Activated CD8-positive, alpha-beta T cell treated with anti-CD3 and anti-CD28 coated beads for 36 hours (primary cell): ENCODE results near the gene PPP6R2. TPM values are rescaled to one million over a fixed set of nuclear protein-coding genes. Genes with fewer than 3 reads are reported as not detected.
"Not testable (repeated sequence)": the region's sequence is repeated elsewhere in the genome, so short reads cannot be mapped to it uniquely, and the experiment has no call there.

ENCODE experiments used
- ATAC-seq: fragments of 200-7000 bp; cut with Tn5 transposase; one replicate; pipeline ENCODE4 v1.10.0; 2021; ENCODE audit warnings: mild to moderate bottlenecking, moderate library complexity
- CTCF ChIA-PET: fragments of 350-600 bp; sonication (Branson Sonifier 250); formaldehyde crosslinking; loops from one replicate; lab custom pipeline; 2021; ENCODE audit warnings: antibody characterized with exemption; lab: Charles Lee
- POLR2A ChIA-PET: fragments of 350-600 bp; sonication (Branson Sonifier 250); formaldehyde crosslinking; loops from one replicate; lab custom pipeline; 2021; ENCODE audit warnings: antibody characterized with exemption; lab: Charles Lee
- DNase-seq: peaks from one replicate; pipeline ENCODE4 v3.0.0-alpha.2; 2020
- H3K27ac Mint-ChIP-seq: one replicate; pipeline ENCODE4 v1.8.0; 2021; ENCODE audit warnings: mild to moderate bottlenecking, mixed read lengths
- H3K27me3 Mint-ChIP-seq: one replicate; pipeline ENCODE4 v1.8.0; 2021; ENCODE audit warnings: mixed read lengths
- H3K36me3 Mint-ChIP-seq: one replicate; pipeline ENCODE4 v1.8.0; 2021; ENCODE audit warnings: low read depth, mixed read lengths
- H3K4me1 Mint-ChIP-seq: one replicate; pipeline ENCODE4 v1.8.0; 2021; ENCODE audit warnings: low read depth, mixed read lengths
- H3K4me3 Mint-ChIP-seq: one replicate; pipeline ENCODE4 v1.8.0; 2021; ENCODE audit warnings: mild to moderate bottlenecking, moderate library complexity, mixed read lengths
- H3K9me3 Mint-ChIP-seq: one replicate; pipeline ENCODE4 v1.8.0; 2021; ENCODE audit warnings: mixed read lengths
- CTCF ChIP-seq: fragments of 200-600 bp; IDR thresholded peaks from one replicate; pipeline ENCODE4 v1.8.0; 2022; ENCODE audit warnings: antibody characterized with exemption, mild to moderate bottlenecking
- intact Hi-C: fragments of 100-400 bp; cut with micrococcal nuclease; formaldehyde crosslinking; loops from one replicate; pipeline ENCODE4 v1.10.0; 2022
- total RNA-seq, 2 experiments: library from RNA; stranded (reverse); gene quantifications; one replicate each; pipeline ENCODE4 v1.2.3, GENCODE V29; 2021

Gene PPP6R2
- total RNA-seq, 2 experiments from 2014 or later, result 44.2 to 44.3 TPM

DNA sequence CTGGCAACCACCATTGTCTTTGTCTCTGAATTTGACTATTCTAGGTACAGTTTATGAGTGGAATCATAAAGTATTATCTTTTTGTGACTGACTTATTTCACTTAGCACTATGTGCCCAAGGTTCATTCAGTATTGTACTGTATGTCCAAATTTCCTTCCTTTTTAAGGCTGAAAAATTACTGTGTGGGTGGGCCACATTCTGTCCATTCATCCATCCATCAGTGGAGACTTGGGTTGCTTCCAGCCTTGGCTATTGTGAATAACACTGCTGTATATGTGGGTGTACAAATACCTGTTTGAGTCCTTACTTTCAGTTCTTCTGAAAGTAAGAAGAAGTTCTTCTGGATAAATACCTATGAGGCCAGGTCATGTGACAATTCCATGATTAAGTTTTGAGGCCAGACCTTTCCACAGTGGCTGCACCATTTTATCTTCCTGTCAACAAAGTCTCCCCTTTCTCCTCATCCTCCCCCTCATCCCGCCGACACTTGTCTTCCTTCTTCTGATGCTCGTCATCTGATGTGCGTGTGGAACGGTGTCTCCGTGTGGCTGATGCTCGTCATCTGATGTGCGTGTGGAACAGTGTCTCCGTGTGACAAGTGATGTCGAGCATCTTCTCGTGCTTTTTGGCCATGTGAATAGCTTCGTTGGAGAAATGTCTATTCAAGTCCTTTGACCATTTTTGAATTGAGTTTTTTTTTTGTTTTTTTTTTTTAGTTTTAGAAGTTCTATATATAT is 82.2 kb downstream of the PPP6R2 start:
- H3K9me3 Mint-ChIP-seq, result no peaks in the 10 kb centered on the region
- CTCF ChIA-PET, result interaction anchor here (1.1 to 1.9 kb wide), 2 partner anchors 73 to 100 kb away, joined by 3 to 5 read pairs; partner anchors contain the start of gene SCO2
- no peak overlapping the region for H3K4me3 Mint-ChIP-seq
- POLR2A ChIA-PET, result interaction anchor here (0.7 kb wide), 1 partner anchor 34 kb away, joined by 3 read pairs; no protein-coding TSS in a partner anchor
- ATAC-seq (no peak), DNase-seq (no peak)
- H3K27ac Mint-ChIP-seq, result no peak overlapping the region
- TF ChIP-seq CTCF, result no peak
- intact Hi-C loops, result no loop called here
- H3K4me1 Mint-ChIP-seq, result no peaks in the 10 kb centered on the region
- H3K27me3 Mint-ChIP-seq, result no peaks in the 10 kb centered on the region
- H3K36me3 Mint-ChIP-seq, result peaks cover 31% of the 10 kb centered on the region

- ATAC-seq, result no peak
- no peak overlapping the region for H3K4me3 Mint-ChIP-seq
- CTCF ChIA-PET, result no interaction called here
Measured at GRCh38 chr22:50432131-50432876, 89.2 kb downstream of the PPP6R2 start.

DNA sequence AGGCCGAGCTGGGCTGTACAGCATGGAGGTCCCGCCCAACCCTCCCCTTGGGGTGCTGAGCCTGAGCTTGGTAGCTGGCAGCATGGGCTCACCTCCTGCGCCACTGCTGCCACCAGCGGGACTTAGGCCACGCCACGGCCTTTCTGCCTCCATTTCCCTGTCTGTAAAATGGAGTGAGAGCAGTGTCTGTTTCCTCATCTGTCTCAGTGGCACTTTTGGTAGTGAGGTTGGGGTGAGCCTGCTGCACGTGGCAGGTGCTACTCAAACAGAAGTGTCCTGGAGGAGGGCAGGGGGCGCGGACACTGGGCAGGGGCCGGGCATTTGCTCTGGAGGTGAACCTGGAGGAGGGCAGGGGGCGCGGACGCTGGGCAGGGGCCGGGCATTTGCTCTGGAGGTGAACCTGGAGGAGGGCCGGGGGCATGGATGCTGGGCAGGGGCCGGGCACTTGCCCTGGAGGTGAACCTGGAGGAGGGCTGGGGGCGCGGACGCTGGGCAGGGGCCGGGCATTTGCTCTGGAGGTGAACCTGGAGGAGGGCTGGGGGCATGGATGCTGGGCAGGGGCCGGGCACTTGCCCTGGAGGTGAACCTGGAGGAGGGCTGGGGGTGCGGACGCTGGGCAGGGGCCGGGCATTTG is 89.9 kb downstream of the PPP6R2 start:
- CTCF ChIA-PET, H3K9me3 Mint-ChIP-seq, H3K4me3 Mint-ChIP-seq, H3K4me1 Mint-ChIP-seq, POLR2A ChIA-PET, DNase-seq, H3K27me3 Mint-ChIP-seq, ATAC-seq, intact Hi-C loops, H3K27ac Mint-ChIP-seq: not testable (repeated sequence)
- H3K36me3 Mint-ChIP-seq, result peaks cover 24% of the 10 kb centered on the region

More at GRCh38 chr22:50432131-50432876, 89.2 kb downstream of the PPP6R2 start:
- Mint-ChIP-seq H3K36me3 (peaks cover 25% of the 10 kb centered on the region), H3K27me3 (no peaks in the 10 kb centered on the region), H3K27ac (no peak overlapping the region), H3K9me3 (no peaks in the 10 kb centered on the region), H3K4me1 (no peaks in the 10 kb centered on the region)
- POLR2A ChIA-PET, result no interaction called here
- no peak for DNase-seq
- intact Hi-C loops, result no loop called here
- no peak for TF ChIP-seq CTCF

DNA sequence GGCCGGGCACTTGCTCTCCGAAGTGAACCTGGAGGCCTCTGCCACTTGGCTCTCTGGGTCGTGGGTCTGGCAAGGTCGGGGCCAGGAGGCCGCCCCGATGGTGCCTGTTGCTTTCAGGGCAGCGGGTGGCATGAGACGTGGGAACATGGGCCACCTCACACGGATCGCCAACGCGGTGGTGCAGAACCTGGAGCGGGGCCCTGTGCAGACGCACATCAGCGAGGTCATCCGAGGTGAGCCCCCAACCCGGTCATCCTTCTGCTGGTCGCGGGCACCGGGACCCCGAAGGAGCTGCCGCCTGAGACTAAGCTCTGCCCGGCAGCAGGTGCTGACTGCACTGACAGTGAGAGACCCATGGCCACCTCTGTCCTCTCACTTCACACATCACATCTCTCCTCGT is 91.7 kb downstream of the PPP6R2 start:
- ChIA-PET CTCF (no interaction called here), POLR2A (no interaction called here)
- no peak for TF ChIP-seq CTCF
- no peak overlapping the region for H3K4me3 Mint-ChIP-seq
- DNase-seq (no peak), ATAC-seq (no peak)
- H3K27me3 Mint-ChIP-seq, result no peaks in the 10 kb centered on the region
- intact Hi-C loops, result no loop called here
- peaks cover 16% of the 10 kb centered on the region for H3K36me3 Mint-ChIP-seq
- H3K4me1 Mint-ChIP-seq, result no peaks in the 10 kb centered on the region
- no peaks in the 10 kb centered on the region for H3K9me3 Mint-ChIP-seq
- no peak overlapping the region for H3K27ac Mint-ChIP-seq

DNA sequence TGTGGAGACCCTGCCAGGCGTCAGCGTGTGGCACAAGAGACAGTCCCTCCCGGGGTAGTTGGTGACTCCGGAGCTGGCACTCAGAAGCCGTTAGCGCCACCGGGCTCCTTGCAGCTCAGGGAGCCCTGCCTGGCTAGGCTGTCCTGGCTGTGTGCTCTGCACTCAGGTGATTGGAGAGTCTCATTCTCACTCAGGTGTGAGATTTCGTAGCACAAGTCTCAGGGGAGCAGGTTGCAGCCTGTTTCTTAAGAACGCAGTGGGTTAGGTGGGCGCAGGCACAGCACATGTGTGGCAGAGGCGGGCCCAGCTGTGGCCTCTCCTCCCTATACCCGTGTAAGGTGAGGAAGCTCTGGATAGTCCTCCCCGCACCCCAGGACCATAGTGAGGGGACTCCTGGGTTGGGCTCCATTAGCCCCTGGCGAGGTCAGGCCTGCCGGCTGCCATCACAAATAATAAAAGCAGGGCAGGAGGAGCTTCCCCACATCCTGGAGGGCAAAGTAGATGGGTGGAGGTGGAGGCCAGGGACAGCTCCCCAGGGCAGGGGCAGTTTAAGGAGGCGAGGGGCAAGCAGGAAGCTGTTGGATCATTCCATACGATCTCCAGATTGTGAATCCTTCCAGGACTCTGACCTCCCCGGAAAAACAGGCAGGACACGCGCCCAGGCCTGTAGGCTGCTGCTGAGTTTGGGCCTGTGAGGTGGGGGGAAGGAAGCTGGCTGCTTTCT is 92.3 kb downstream of the PPP6R2 start:
- CTCF ChIA-PET, result interaction anchor here (0.6 kb wide), 1 partner anchor 94 kb away, joined by 3 read pairs; no protein-coding TSS in a partner anchor
- ATAC-seq (no peak), DNase-seq (no peak)
- Mint-ChIP-seq H3K4me1 (no peaks in the 10 kb centered on the region), H3K9me3 (no peaks in the 10 kb centered on the region), H3K4me3 (no peak overlapping the region), H3K27ac (no peak overlapping the region), H3K27me3 (no peaks in the 10 kb centered on the region), H3K36me3 (peaks cover 15% of the 10 kb centered on the region)
- intact Hi-C loops, result no loop called here
- TF ChIP-seq CTCF, result no peak
- POLR2A ChIA-PET, result interaction anchor here (0.8 kb wide), 1 partner anchor 28 kb away, joined by 3 read pairs; no protein-coding TSS in a partner anchor
